Measurements from ENCODE around the gene ZNF181. TPM values are rescaled to one million over a fixed set of nuclear protein-coding genes. Genes with fewer than 3 reads are reported as not detected.

Gene ZNF181
- total and polyA plus RNA-seq, 2 of the 8 experiments (the other 6 are each of a cell fraction or from before 2014, with no cell fraction given) = 2.8 to 7.5 TPM

DNA sequence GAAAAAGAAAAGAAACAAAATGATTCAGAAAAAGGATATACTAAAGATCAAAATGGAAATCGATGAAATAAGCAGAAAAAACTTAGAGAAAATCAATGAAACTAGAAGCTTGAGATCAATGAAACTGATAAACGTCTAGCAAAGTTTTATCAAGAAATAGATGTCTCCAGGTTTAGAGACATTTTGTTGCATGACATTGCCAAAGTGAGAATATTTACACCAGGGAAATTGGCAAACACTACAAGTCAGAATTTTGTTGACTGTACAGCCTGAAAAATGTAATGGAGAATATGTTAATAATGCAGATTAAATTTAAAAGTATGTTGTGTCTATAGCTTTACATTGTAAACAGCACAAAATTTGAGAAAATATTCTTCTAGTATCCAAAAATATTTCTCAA is 44.3 kb downstream of the ZNF181 start:
- Histone ChIP-seq H2BK20ac (ENCODE audit: low read length) (no peak overlapping the region), H3K27me3 (replicated peaks in 1 of 4; ENCODE audit: control insufficient read depth in 3 of 4, extremely low read depth in 1 of 4, insufficient read depth in 3 of 4, low read length in 3 of 4) (no peaks in the 10 kb centered on the region; a peak in 1 of 7 replicates), H2BK5ac (ENCODE audit: low read depth, low read length) (no peak overlapping the region), H2BK12ac (ENCODE audit: low read depth, low read length) (no peak overlapping the region), H2BK15ac (ENCODE audit: low read length) (no peak overlapping the region), H2BK120ac (replicated peaks; ENCODE audit: low read depth, low read length) (no peak overlapping the region), H3K9ac (replicated peaks in 1 of 4; ENCODE audit: extremely low read depth in 1 of 4, low read depth in 3 of 4, low read length in 3 of 4) (no peak overlapping the region), H3K56ac (replicated peaks; ENCODE audit: insufficient read length, low read depth, low read length) (no peak overlapping the region), H3K79me1 (ENCODE audit: low read depth, low read length) (no peaks in the 10 kb centered on the region), H3K36me3 (ENCODE audit: control insufficient read depth in 2 of 4, insufficient read depth in 4 of 4, low read length in 3 of 4) (no peaks in the 10 kb centered on the region), H3K79me2 (ENCODE audit: control insufficient read depth in 1 of 2, insufficient read depth in 2 of 2, low read length in 2 of 2) (no peaks in the 10 kb centered on the region), H4K5ac (ENCODE audit: insufficient read length, low read depth, low read length) (no peak overlapping the region), H3K4me2 (ENCODE audit: insufficient read depth in 1 of 2, low read depth in 2 of 2, low read length in 2 of 2) (no peak overlapping the region), H3K4me1 (replicated peaks in 1 of 4; ENCODE audit: control insufficient read depth in 3 of 4, insufficient read depth in 4 of 4, low read length in 3 of 4) (no peaks in the 10 kb centered on the region), H4K91ac (replicated peaks; ENCODE audit: insufficient read length, low read length) (no peak overlapping the region), H2AFZ (ENCODE audit: low read length) (no peak overlapping the region), H3K18ac (ENCODE audit: extremely low read depth, low read length) (no peak overlapping the region), H3K9me3 (ENCODE audit: insufficient read depth in 2 of 2, low read depth in 1 of 2, low read length in 1 of 2) (peaks cover 11 to 37% of the 10 kb centered on the region in 2 experiments), H2AK5ac (ENCODE audit: low read depth, low read length) (no peak overlapping the region), H3K27ac (ENCODE audit: low read depth, low read length) (no peak overlapping the region), H3K23ac (ENCODE audit: insufficient read length) (no peak overlapping the region), H3K4me3 (ENCODE audit: extremely low read depth in 1 of 4, insufficient read depth in 2 of 4, low read depth in 3 of 4, low read length in 4 of 4) (no peak overlapping the region), H4K8ac (ENCODE audit: extremely low read depth, insufficient read depth, low read length) (no peak overlapping the region), H4K20me1 (replicated peaks in 1 of 2; ENCODE audit: control insufficient read depth in 1 of 2, insufficient read depth in 2 of 2, low read length in 2 of 2) (no peaks in the 10 kb centered on the region), H3K14ac (ENCODE audit: insufficient read length) (no peak overlapping the region), H3K23me2 (ENCODE audit: low read depth, low read length) (no peaks in the 10 kb centered on the region), H3K4ac (replicated peaks; ENCODE audit: insufficient read length, low read depth, low read length) (no peak overlapping the region)
- FAIRE-seq (no peak), DNase-seq (ENCODE audit: low read depth in 1 of 2, low spot score in 2 of 2) (no peak)
- CTCF ChIA-PET (ENCODE audit: partially characterized antibody) = no interaction called here
- no peak for TF ChIP-seq HDAC2 (IDR thresholded peaks at IDR 0.05; ENCODE audit: borderline replicate concordance in 1 of 2, low read depth in 2 of 2, low read length in 2 of 2)
- TF ChIP-seq POU5F1 (IDR thresholded peaks at IDR 0.05; ENCODE audit: low read depth, low read length) = no peak
- no peak for TF ChIP-seq ATF3 (IDR thresholded peaks at IDR 0.05; ENCODE audit: insufficient read depth, low read depth, low read length)
- no peak for TF ChIP-seq CREB1 (IDR thresholded peaks at IDR 0.05)
- no peak for TF ChIP-seq BRCA1 (IDR thresholded peaks at IDR 0.05; ENCODE audit: low read depth, low read length)
- TF ChIP-seq KDM1A (IDR thresholded peaks at IDR 0.05; ENCODE audit: borderline replicate concordance, low read length) = no peak
- TF ChIP-seq JUND (IDR thresholded peaks at IDR 0.05; ENCODE audit: low read length) = no peak
- no peak for TF ChIP-seq NANOG (IDR thresholded peaks at IDR 0.05; ENCODE audit: insufficient read depth, low read depth, low read length, poor library complexity, severe bottlenecking)
- no peak for TF ChIP-seq KDM4A (IDR thresholded peaks at IDR 0.05; ENCODE audit: low read depth, low read length, severe bottlenecking)
- 73% methylated on average over 2 of the region's 2 CpGs; no CpG with 5 or more reads in 1 of the 2 experiments for WGBS, 2 experiments (ENCODE audit: extremely low coverage in 1 of 2, insufficient coverage in 1 of 2, insufficient read length in 1 of 2, insufficient replicate concordance in 2 of 2, low coverage in 1 of 2, low lambda C conversion rate in 2 of 2, missing lambda C conversion rate in 1 of 2)
- POLR2A ChIA-PET (ENCODE audit: partially characterized antibody) = no interaction called here
